LHCN-M2 (cell line): ENCODE measurements around the gene HORMAD2. TPM values are rescaled to one million over a fixed set of nuclear protein-coding genes. Genes with fewer than 3 reads are reported as not detected.
"Not testable (repeated sequence)": the region's sequence is repeated elsewhere in the genome, so short reads cannot be mapped to it uniquely, and the experiment has no call there.

Experiments
- DNase-seq: peaks from one replicate; pipeline ENCODE4 v3.0.0-alpha.2; 2012; ENCODE audit warnings: low read depth
- total RNA-seq: library from RNA; depleted of rRNA; stranded (reverse); fragments of >200 nt; gene quantifications from 2 replicates; pipeline ENCODE4 v1.2.3, GENCODE V29; 2014

HORMAD2 gene
- total RNA-seq, 1 experiment from 2014 or later = not detected

GRCh38 chr22:30056015-30056414 is 24.2 kb upstream of the HORMAD2 start:
- DNase-seq = no peak

- no peak for DNase-seq
Measured at GRCh38 chr22:30057375-30057774, 22.9 kb upstream of the HORMAD2 start.

- not testable (repeated sequence) for DNase-seq
Measured at GRCh38 chr22:30059346-30060020, 20.8 kb upstream of the HORMAD2 start.

GRCh38 chr22:30061094-30061493 is 19.2 kb upstream of the HORMAD2 start:
- DNase-seq = not testable (repeated sequence)

- no peak for DNase-seq
Measured at GRCh38 chr22:30062259-30062658, 18.0 kb upstream of the HORMAD2 start.

GRCh38 chr22:30062950-30063349 is 17.3 kb upstream of the HORMAD2 start:
- no peak for DNase-seq

GRCh38 chr22:30064172-30064571 is 16.1 kb upstream of the HORMAD2 start:
- DNase-seq = no peak

GRCh38 chr22:30073743-30074142 is 6.5 kb upstream of the HORMAD2 start:
- DNase-seq = no peak

GRCh38 chr22:30074147-30074546 is 6.1 kb upstream of the HORMAD2 start:
- no peak for DNase-seq

GRCh38 chr22:30074994-30075393 is 5.3 kb upstream of the HORMAD2 start:
- no peak for DNase-seq

- DNase-seq = no peak
Measured at GRCh38 chr22:30077279-30077880, 2.9 kb upstream of the HORMAD2 start.

GRCh38 chr22:30078320-30079311 is 1.6 kb upstream of the HORMAD2 start:
- no peak for DNase-seq

GRCh38 chr22:30080805-30081204 is 541 bp downstream of the HORMAD2 start:
- DNase-seq = no peak

GRCh38 chr22:30086496-30086895 is 6.2 kb downstream of the HORMAD2 start:
- no peak for DNase-seq

GRCh38 chr22:30087037-30087436 is 6.8 kb downstream of the HORMAD2 start:
- not testable (repeated sequence) for DNase-seq

- DNase-seq = no peak
Measured at GRCh38 chr22:30087611-30088010, 7.3 kb downstream of the HORMAD2 start.

- no peak for DNase-seq
Measured at GRCh38 chr22:30088468-30088867, 8.2 kb downstream of the HORMAD2 start.

- DNase-seq = no peak
Measured at GRCh38 chr22:30089655-30089974, 9.4 kb downstream of the HORMAD2 start.

GRCh38 chr22:30092686-30093085 is 12.4 kb downstream of the HORMAD2 start:
- DNase-seq = no peak

- no peak for DNase-seq
Measured at GRCh38 chr22:30094804-30095203, 14.5 kb downstream of the HORMAD2 start.

GRCh38 chr22:30097861-30098260 is 17.6 kb downstream of the HORMAD2 start:
- no peak for DNase-seq

- not testable (repeated sequence) for DNase-seq
Measured at GRCh38 chr22:30100770-30101169, 20.5 kb downstream of the HORMAD2 start.
